ENCODE data around the gene CLIP2.
"Not testable (repeated sequence)": the region's sequence is repeated elsewhere in the genome, so short reads cannot be mapped to it uniquely, and the experiment has no call there.

Gene CLIP2

GRCh38 chr7:74407958-74408357 is 118.8 kb downstream of the CLIP2 start:
- no peak for DNase-seq

GRCh38 chr7:74409571-74409970 is 120.4 kb downstream of the CLIP2 start:
- DNase-seq: no peak

GRCh38 chr7:74410772-74411171 is 121.6 kb downstream of the CLIP2 start:
- no peak for DNase-seq

- DNase-seq: not testable (repeated sequence)
Observed at GRCh38 chr7:74411571-74411970, 122.4 kb downstream of the CLIP2 start.

GRCh38 chr7:74412056-74412455 is 122.8 kb downstream of the CLIP2 start:
- no peak for DNase-seq

- no peak for DNase-seq
Observed at GRCh38 chr7:74412603-74413002, 123.4 kb downstream of the CLIP2 start.

GRCh38 chr7:74414595-74415333 is 125.6 kb downstream of the CLIP2 start:
- not testable (repeated sequence) for DNase-seq

- peak; percentile 39 for DNase-seq
Observed at GRCh38 chr7:74417419-74417971, 128.3 kb downstream of the CLIP2 start.

- DNase-seq: no peak
Observed at GRCh38 chr7:74418076-74418475, 128.9 kb downstream of the CLIP2 start.

GRCh38 chr7:74418538-74418937 is 129.3 kb downstream of the CLIP2 start:
- DNase-seq: no peak

GRCh38 chr7:74419232-74419631 is 130.0 kb downstream of the CLIP2 start:
- DNase-seq: not testable (repeated sequence)

- no peak for DNase-seq
Observed at GRCh38 chr7:74420006-74420405, 130.8 kb downstream of the CLIP2 start.

GRCh38 chr7:74424291-74424880 is 135.2 kb downstream of the CLIP2 start:
- no peak for DNase-seq

- DNase-seq: no peak
Observed at GRCh38 chr7:74428023-74428422, 138.8 kb downstream of the CLIP2 start.

- DNase-seq: no peak
Observed at GRCh38 chr7:74429153-74429747, 140.0 kb downstream of the CLIP2 start.

GRCh38 chr7:74430409-74430808 is 141.2 kb downstream of the CLIP2 start:
- DNase-seq: not testable (repeated sequence)

- no peak for DNase-seq
Observed at GRCh38 chr7:74430961-74431466, 141.8 kb downstream of the CLIP2 start.

- DNase-seq: not testable (repeated sequence)
Observed at GRCh38 chr7:74437291-74437571, 148.0 kb downstream of the CLIP2 start.

GRCh38 chr7:74438327-74438726 is 149.1 kb downstream of the CLIP2 start:
- DNase-seq: no peak

GRCh38 chr7:74439541-74439940 is 150.3 kb downstream of the CLIP2 start:
- no peak for DNase-seq

GRCh38 chr7:74440143-74440542 is 150.9 kb downstream of the CLIP2 start:
- not testable (repeated sequence) for DNase-seq

- no peak for DNase-seq
Observed at GRCh38 chr7:74441801-74442200, 152.6 kb downstream of the CLIP2 start.

- no peak for DNase-seq
Observed at GRCh38 chr7:74443543-74444247, 154.5 kb downstream of the CLIP2 start.

All from effector CD4-positive, alpha-beta T cell (primary cell).